Limb (tissue), 2 donors: Measurements from ENCODE around the gene UBE2G2.
"Not testable (repeated sequence)": the region's sequence is repeated elsewhere in the genome, so short reads cannot be mapped to it uniquely, and the experiment has no call there.

ENCODE experiments used
- DNase-seq, 2 donors: peaks; one replicate each; pipeline ENCODE4 v3.0.0-alpha.2; 2016; ENCODE audit errors: extremely low spot score in 2 of 2

The UBE2G2 gene

DNA sequence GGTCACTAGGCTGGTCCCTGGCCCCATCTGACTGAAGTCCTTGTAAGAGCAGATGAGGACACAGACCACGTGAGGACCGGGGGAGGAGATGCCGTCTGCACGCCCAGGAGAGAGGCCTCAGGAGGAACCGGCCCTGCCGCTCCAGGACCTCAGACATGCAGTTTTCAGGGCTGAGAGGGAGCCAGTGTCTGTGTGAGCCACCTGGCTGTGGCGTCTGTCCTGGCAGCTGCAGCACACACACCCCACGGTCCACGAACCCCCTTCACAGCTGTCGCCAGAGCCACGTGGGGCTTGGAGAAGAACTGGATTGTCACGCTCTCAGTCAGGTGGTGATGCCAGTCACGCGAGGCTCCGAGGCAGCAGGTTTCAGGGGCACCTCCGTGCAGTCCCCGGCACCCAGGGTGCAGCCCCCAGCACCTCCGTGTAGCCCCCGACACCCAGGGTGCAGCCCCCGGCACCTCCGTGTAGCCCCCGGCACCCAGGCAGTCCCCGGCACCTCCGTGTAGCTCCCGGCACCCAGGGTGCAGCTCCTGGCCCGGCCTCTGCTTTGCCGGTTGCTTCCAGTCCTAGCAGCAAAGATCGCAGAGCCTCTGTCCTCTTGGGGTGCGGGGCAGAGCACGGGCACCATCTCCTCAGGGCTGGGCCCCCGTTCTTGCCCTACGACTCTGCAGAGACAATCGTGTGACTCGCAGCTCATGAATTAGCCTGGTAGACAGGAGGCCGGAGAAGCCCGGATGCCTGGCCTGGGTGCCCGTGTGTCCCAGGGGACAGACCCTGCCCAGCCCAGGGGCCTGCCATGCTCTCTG, 35.2 kb upstream of the UBE2G2 start:
- DNase-seq: no peak

DNA sequence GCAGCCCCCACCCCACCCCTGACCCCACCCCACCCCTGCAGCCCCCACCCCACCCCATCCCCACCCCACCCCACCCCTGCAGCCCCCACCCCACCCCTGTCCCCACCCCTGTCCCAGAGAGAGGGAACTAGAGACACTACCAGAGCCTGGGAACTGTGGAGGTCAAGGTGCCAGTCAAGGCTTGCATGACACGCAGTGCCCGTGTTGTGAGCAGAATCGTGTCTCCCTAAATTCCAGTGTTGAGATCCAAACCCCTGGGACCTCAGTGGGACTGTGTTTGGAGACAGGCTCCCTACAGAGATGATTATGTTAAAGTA, 34.7 kb upstream of the UBE2G2 start:
- no peak for DNase-seq

DNA sequence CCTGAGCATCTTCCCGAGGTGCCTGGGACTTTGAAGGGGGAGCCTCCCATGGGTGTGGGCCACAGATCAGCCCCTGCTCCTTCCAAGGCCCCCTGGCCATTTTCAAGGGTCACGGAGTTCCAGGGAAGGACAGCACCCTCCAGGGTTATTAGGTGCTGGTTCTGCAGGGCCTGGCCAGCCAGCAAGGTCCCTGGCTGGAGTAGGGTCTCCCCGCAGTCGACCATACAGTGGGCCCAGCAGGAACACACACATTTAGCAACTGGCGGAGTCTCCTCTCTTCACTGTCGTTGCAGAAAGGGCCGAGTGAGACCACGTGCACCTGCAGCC, 34.0 kb upstream of the UBE2G2 start:
- no peak for DNase-seq

DNA sequence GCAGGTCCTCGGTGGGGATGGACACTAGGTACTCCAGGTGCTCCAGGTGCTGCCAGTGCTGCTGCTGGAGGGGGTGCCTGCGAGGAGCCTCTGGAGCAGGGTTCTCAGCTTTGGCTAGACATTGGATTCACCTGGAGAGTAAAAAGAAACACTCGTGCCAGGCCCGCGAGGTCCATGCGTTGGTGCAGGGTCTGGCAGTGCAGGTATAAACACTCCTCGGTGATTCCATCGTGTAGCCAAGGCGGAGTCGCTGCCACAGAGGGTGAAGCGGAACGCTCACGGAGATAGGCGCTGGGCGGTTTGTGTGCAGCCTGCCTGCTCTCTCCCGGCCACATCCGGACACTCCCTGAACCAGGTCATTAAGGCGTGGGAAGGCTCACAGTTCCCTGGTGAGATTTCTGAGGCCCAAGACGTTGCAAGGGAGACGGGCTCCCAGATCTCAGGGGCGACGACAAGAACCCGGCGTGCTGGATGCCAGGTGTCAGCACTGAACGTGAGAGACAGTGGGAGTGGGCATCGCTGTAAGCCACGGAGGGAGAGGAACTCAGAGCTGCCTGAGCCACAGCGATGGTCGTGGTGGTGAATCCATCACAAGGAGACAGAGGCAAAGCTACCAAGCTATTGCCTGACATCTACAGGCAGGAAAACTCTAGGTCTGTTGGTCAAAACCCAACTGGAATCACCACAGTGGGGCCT, 33.5 kb upstream of the UBE2G2 start:
- DNase-seq: no peak

DNA sequence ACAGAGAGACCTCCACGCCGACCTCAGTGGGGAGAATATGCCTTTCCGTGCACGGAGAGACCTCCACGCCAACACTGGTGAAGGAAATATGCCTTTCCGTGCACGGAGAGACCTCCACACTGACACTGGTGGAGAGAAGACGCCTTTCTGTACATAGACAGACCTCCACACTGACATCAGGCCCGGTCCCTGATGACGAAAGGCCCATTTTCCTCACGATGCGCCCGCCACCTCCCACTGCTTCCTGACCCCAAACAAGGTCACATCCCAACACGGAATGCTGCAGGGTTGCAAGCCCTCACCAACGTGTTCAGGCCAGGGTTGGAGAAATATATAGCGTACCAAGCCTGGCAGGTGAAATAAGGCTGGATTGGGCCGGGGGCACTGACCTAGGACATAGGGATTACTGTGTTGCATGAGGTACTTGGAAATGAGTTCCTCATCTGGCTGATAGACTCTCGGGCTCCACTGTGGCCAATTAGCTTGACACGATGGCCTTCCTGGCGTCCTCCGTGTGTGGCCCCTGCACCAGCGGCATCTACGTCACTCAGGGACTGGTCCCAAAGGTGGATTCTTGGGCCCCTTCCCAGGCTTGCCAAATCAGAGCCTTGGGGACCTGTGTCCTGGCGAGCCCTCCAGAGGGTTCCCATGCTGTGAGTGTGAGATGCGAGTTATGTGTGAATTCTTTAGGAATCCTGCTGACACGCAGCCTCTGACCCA, 32.8 kb upstream of the UBE2G2 start:
- no peak for DNase-seq

DNA sequence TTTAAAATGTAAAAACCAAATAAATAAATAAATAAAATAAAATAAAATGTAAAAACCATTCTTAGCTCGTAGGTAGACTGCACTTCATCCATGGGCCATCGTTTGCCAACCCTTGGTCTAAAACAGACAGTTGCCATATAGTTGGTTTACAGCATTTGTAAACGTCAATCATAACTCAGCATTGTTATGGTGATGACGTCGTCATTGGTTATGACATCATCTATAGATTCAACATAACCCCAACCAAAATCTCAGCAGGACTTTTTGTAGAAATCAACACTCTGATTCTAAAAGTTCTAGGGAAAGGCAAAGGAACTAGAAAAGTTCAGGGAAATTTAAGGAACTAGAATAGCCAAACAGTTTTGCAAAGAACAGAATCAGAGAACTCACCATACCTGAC, 32.0 kb upstream of the UBE2G2 start:
- no peak for DNase-seq

DNA sequence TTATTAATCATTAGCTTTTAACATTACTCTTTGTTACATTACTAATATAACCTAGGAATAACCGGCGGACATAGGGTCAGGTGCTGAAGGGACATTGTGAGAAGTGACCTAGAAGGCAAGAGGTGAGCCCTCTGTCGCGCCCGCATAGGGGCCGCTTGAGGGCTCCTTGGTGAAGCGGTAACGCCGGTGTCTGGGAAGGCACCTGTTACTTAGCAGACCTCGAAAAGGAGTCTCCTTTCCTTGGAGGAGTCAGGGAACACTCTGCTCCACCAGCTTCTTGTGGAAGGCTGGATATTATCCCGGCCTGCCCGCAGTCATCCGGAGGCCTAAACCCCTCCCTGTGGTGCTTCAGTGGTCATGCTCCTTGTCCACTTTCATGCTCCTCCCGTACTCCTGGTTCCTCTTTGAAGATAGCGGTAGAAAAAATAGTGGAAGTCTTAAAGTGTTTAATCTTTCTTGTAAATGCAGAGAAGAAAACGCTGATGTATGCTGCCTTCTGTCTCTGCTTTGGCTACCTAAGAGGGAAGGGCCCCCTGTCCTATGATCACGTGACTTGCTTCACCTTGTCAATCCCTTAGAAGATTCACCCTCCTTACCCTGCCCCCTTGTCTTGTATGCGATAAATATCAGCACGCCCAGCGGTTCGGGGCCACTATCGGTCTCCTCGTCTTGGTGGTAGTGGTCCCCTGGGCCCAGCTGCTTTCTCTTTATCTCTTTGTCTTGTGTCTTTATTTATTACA, 31.1 kb upstream of the UBE2G2 start:
- not testable (repeated sequence) for DNase-seq

DNA sequence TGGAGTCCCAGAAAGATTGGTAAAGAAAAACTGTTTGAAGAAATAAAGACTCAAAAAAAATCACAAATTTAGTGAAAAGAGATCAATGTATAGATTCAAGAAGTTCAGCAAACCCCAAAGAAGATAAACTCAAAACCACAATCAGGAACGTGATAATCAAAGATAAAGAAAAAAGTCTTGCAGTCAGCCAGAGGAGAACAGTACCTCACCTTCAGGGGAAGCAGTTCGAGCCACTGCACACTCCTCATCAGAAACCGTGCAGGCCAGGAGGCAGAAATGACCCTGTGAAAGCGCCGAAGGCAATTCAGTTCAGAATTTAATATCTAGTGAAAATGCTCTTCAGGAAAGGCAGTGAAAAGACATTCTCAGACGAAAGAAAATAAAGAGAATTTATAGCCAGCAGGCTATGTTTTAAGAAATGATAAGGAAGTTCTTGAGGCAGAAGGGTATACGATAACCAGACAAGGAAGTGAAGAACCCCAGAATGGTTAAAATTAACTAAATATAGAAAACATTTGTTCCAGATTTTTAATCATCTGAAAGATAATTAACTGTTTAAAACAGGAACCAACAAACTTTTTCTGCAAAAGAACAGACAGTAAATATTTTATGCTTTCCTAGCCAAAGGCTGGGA, 29.7 kb upstream of the UBE2G2 start:
- no peak for DNase-seq

DNA sequence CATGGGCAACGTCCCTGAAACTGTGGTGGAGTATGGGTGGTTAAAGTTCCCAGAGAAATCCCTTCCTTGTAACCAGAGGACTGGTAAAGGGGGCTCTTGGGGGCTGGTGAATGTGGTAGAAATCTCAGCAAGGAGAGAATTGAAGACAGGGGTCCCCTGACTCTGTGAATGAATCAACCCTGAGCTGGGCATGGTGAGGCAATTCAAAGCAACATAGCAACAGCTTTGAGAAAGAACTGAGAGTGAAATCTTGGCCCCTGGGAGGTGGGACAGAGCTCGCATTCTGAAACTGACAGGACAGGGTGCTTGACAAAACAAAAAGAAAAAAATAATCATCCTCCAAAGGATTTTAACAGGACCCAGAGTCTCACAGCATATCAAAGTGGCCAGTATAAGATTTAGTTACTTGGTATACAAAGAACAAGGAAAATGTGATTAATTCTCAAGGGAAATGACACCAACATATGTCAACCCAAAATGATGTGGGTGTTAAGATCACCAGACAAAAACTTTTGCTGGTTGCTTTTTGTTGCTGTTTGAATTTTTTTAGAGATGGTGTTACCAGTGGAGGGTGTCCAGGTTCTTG, 28.0 kb upstream of the UBE2G2 start:
- DNase-seq: no peak

DNA sequence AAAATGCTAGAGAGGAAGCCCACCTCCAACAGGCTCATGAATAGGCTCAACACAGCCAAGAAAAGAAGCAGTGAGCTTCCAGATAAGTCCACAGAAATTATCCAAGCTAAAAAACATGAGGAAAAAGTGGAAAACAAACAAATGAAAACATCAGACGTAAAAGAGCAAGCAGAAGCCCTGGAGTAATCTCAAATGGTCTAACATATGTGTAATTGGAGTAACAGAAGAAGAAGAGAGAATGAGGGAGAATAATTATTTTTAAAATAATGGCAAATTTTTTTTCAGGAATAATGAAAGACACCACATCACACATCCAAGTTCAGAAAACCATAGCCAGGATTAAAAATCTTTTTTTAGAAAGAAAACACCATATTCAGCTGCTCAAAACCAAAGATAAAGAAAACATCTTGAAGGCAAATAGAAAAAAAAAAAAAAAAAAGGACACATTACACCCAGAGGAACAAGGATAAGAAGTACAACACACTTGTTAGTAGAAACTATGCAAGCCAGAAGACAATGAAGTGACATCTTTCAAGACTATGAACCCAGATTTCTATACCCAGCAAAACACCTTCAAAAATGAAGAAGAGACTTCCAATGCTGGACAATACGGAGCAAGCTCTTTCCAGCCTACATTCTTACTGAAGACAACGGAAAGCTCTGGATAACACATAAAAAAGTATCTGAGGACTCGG, 26.9 kb upstream of the UBE2G2 start:
- DNase-seq: no peak

DNA sequence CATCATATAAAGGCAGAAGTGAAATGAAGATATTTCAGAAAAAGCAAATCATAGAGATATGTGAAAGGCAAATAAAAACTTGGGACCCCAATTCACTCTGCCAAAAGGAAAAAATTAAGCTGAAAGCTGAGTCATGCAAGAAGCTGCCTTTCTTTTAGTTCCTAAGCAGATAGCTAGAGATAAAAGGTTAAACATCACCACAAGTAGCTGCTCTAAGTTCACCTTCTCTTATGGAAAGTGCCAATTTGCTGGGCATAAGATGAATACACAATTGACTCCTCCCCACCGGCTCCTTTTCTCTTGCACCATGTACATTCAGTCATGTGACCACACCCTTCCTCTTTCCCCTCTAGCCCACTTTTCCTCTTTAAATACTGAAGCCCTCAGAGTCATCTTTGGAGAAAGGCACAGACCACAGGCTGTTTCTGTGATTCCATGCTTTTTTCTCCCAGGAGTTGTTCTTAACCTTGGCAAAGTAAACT, 21.6 kb upstream of the UBE2G2 start:
- DNase-seq: no peak

DNA sequence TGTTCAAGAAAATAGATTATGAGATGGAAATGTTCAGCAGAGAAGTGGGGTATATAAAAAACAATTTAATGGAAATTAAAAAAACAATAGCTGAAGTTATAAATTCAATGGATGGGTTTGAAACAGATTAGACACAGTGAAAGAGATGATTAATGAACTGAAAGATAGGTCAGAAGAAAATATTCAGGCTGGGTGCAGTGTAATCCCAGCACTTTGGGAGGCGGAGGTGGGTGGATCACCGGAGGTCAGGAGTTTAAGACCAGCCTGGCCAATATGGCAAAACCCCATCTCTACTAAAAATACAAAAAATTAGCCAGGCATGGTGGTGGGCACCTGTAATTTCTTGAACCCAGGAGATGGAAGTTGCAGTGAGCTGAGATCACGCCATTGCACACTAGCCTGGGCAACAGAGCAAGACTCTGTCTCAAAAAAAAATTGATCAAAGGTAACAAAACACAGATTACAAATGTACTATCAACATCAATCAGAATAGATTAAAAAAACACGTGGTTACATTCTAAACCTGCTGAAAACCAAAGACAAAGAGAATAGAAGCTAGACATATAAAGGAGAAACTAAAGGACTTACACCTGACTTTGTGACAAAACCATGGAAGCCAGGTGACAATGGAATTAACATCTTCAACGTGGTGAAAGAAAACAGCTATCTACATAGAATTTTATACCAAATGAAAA, 21.0 kb upstream of the UBE2G2 start:
- DNase-seq: no peak

DNA sequence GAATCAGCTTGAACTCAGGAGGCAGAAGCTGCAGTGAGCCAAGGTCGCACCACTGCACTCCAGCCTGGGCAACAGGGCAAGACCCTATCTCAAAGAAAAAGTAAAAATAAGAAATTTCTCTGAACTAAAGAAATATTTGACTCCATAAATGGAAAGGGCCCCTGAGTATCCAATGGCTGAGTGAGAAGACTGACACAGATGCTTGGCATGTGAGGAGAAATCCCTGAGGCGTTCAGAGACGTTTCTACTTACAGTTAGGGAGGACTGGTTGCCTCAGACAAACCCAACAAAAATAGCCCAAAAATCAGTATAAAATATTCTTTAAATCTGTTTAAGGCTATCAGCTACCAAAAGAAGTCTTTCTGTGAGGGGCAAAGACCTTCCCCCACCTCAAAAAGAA, 19.2 kb upstream of the UBE2G2 start:
- DNase-seq: no peak

DNA sequence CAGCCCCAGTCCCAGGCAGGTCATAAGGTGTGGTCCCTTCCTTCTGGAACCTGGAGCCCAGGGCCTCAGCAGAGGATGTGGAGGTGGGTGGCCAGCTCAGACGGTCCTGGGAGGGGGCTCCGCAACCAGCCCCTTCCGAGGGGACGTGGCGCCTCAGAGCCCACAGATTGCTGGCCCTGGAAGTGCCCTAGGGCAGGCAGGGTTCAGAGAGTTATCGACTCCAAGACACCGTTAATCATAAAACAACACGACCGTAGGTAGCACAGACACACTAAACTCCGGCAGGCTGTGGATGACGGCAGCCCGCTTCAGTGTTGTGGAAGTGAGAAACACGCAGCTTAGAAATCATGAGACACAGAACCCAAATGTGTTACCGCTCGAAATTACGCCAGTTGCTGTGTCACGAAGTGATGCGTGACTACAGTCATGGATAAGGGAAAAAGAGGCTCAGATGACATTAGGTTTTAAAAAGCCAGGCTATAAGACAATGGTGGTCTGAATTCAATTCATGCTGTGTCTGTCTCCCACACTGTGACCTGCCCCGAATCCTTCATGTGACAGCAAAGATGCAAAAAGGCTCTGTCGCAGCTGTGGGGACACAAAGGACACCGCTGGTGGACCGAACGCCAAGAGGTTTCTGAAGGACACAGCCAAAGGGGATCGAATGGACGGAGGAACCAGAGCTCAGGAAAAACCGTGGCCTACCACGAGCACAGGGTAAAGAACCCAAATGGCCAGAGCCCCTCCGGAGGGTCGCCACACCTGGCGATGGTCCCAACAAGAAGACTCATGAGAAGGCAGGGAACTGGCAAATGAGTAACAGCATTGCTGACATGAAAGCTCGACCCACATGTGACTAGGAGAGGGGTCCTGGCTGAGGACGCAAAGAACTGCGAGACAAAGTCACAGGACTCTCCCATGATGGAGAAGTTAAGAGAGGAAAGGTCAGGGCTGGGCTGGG, 17.9 kb upstream of the UBE2G2 start:
- no peak for DNase-seq

DNA sequence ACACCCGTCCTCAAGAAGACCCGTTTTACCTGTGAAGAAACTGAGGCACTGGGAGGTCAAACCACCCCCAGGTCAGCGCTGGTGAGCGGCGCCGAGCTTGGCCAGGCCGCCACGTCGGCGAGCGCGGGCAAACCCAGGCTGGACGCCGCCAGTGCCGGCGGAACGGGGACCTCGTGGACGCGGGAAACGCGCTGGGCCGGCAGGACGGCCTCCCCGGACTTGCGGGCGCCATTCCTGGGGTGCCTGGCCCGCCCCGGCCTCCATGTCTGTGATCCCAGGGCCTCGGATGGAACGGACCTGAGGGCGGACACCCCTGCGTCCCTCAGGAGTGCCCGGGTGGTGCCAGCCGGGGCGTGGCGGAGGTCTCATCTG, 17.0 kb upstream of the UBE2G2 start:
- DNase-seq: no peak

DNA sequence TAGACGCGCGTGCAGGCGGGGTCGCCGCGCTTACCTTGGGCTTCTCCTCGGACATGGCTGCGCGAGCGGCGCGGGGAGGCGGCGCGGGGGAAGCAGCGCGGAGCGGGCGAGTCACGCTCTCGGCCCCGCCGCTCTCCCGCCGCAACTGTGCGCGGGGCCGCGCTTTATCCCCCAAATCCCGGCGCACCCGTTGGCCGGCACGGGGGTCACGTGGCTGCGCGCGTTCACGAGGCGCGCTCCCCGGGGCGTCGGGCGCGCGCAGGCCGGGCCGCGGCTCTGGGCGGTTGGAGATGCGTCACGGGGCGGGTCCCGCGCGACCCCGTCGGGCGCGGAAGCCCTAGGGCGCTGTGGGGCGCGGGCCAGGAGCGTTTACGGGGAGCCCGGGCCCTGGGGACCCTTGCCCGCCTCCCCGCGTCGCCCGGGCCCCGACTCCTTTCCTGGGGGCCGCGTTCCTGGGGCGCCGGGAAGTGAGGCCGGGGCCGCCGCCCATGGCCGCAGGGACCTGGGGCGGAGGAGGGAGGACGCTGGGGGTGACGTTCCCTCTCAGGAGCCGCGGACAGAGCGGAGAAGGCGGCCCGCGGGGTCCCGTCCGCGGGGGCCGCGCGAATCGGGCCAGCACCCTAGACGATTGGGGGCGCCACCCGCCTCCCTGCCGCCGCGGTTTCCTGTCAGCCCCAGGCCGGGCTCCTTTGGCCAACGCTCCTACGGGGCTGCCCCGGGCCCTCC, 16.5 kb upstream of the UBE2G2 start, which contains the start of gene SUMO3:
TSS of gene SUMO3 (minus strand) at position 149 of the 726 bp plus-strand sequence. CDS start at position 55, 94 bp downstream.
- DNase-seq: peak; percentile 66 to 93

DNA sequence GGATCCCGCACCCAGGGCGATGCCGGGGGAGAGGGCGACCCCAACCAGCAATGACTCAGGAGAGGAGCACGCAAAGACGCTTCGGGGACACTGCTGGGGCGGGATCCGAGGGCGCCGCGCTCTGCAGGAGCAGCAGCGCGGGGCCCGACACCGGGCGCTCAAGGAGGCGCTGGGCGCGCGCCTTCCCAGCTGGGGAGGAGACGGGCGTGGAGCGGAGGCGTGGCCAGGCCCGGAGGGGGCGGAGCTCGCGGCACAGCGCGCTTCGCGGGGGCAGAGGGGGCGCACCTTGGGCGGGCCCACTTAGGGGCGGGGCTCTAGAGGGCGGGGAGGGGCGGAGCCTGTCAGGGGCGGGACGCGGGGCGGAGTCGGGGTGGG, 15.9 kb upstream of the UBE2G2 start:
- DNase-seq: peak; percentile 87 to 93
